GM23248 (cell line): ENCODE results near the gene PAOX.

Source experiments
- EZH2 ChIP-seq: fragments of 200-600 bp; sonication (generic); IDR thresholded peaks from 2 replicates; pipeline ENCODE4 v1.6.1; 2018; ENCODE audit warnings: antibody characterized with exemption, mild to moderate bottlenecking; ENCODE audit not compliant: insufficient read depth, poor library complexity, severe bottlenecking
- EZH2phosphoT487 ChIP-seq: fragments of 200-600 bp; sonication (generic); IDR thresholded peaks from 2 replicates; pipeline ENCODE4 v1.6.1; 2018; ENCODE audit warnings: antibody characterized with exemption, moderate library complexity, mild to moderate bottlenecking, low read depth; ENCODE audit not compliant: insufficient read depth

GRCh38 chr10:133391761-133392518 lies 12.9 kb downstream of the PAOX start:
- TF ChIP-seq EZH2 = no peak
- no peak for TF ChIP-seq EZH2phosphoT487
